CD4-positive, alpha-beta T cell treated with Interleukin-6 for 4 hours (primary cell): ENCODE measurements around the gene DGCR6.
"Not testable (repeated sequence)": the region's sequence is repeated elsewhere in the genome, so short reads cannot be mapped to it uniquely, and the experiment has no call there.

Experiments used
- DNase-seq: peaks from one replicate; pipeline ENCODE4 v3.0.0-alpha.2; 2020; ENCODE audit warnings: mixed read lengths

Gene DGCR6

DNA sequence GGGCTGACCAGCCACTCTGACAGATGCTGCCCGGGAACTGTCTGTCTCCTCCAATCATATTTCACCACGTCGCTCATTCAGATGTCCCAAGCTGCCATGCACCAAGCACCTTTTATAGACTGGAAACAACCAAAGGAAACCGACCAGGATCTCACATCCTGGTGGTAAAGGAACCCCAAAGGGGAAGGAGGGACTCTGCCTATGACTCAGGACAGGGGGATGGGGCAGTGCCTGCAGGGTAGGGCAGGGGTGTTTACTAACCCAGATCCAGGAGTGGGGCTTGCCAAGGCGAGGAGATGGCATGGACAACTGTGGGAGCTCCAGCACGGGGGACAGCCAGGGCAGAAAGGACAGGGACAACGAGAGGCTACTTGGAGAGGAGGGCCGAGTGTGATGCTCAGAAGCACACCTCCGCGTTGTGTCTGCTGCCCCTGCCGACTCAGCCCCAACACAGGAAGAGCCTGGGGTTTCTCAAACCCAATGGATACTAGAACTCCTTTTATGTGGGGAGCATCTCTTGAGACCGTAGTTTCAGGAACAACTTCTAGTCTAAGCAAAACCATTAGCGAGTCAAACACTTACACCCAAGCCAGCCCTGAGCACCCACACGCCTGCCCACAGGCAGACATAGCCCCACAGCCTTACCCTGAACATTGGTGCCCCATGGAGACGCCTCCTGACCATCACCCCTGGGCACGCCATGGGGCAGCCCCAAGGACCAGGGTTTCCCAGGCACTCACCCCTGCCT is 26.0 kb downstream of the DGCR6 start:
- DNase-seq: no peak

- DNase-seq: no peak
These were observed 27.8 kb downstream of the DGCR6 start for GRCh38 chr22:18933914-18934313.

DNA sequence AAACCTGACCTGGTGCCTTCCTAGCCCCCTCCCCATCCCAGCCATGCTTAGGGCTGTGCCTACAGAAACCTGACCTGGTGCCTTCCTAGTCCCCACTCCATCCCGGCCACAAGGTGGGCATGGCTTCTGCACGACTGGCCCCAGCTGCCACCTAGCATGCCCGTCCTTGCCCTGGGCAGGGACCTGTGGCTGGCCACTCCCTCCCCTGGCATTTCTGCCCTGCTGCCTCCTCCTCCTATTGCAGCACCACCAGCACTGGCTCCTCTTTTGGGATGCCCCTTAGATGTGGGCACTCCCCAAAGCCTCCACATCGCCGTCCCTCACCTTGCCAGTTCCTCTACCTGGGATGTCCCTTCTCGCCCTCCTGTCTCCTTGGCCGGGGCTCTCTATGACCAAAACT is 28.6 kb downstream of the DGCR6 start:
- not testable (repeated sequence) for DNase-seq

DNA sequence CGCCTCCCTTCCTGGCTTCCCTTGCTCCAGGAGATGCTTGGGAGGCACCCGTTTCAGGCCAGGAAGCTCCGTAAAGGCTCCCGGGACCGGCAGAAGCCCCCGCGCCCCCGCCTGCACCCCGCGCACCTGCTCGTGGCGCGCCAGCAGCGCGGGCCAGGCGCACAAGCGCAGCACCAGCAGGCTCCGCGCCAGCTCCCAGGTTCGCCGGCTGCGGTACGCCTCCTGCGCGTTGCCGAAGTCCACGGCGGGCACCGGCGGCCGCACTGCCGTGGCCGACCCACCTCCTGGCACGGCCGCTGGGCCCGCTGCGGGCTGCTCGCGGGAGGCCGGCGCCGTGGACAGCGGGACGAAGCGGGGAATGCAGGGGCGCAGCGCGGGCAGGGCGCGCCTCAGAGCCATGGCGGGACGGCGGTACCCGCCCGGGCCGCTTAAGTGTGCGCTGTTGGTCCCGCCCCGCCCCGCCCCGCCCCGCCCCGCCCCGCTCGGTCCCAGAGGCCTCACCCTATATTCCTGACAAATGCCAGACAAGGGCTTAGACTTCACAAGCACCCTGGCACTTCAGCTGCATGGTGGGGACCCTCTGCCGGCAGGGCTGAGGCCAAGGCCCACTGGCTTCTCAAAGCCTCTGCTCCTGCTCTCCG is 29.9 kb downstream of the DGCR6 start, which contains the start of gene PRODH:
TSS of gene PRODH (minus strand) at position 405 of the 641 bp plus-strand sequence. CDS start at position 399, 6 bp downstream.
- no peak for DNase-seq

DNA sequence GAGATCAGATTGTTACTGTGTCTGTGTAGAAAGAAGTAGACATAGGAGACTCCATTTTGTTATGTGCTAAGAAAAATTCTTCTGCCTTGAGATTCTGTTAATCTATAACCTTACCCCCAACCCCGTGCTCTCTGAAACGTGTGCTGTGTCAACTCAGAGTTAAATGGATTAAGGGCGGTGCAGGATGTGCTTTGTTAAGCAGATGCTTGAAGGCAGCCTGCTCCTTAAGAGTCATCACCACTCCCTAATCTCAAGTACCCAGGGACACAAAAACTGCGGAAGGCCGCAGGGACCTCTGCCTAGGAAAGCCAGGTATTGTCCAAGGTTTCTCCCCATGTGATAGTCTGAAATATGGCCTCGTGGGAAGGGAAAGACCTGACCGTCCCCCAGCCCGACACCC is 32.6 kb downstream of the DGCR6 start:
- not testable (repeated sequence) for DNase-seq

GRCh38 chr22:18947105-18947504 is 41.0 kb downstream of the DGCR6 start:
- not testable (repeated sequence) for DNase-seq

DNA sequence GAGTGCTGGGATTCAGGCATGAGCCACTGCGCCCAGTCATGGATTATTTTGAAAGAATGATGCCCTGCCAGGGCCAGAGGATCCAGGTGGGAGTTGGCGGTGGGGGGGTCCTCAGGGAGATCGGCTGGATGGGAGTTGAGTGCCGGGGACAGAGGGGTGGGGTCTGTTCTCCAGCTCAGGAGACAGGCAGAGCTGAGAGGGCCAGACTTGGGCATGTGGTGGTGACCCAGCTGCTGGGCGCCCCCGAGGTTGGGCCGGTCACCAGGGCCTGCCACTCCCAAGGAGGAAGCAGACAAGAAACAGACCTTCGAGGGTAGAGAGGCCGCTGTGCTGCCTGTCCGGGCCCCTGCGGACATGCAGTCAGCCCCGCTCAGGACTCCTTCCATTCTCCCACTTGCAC is 41.8 kb downstream of the DGCR6 start:
- DNase-seq: no peak

DNA sequence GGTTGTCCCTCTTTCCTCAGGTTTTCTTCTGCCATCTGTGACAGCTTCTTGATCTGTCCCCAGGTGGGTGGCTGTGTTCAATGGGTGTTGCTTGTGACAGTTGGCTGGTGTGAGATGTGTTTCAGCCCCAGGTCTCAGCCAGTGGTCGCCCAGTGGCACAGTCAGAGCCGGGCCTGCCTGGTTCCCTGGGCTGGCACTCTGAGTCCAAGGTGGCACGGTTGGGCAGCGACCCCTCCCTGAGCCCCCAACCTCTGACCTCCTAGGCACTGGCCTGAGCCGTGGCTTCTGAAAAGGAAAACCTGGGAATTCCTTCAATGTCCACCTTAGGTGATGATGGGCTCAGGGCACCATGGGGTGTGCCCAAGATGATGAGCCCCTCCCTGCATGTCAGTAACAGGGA is 44.0 kb downstream of the DGCR6 start:
- DNase-seq: no peak

DNA sequence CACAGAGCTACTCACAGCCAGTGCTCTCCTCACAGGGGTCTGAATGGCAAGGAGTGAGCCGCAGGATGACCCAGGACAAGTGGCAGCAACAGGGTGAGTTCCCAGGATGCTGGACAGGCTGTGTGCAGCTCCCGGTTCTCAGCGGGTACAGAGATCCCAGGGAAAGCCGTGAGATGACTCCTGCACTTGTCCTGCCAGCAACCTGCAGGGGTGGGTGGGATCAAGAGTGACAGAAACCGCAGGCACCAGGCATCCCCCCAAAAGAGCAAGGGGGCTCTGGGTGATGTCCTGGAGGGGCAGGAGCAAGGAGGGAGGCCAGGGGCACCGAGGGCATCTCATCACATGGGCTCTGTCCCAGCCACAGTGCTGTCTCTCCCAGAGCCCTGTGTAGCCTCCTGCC is 45.9 kb downstream of the DGCR6 start:
- DNase-seq: no peak

DNA sequence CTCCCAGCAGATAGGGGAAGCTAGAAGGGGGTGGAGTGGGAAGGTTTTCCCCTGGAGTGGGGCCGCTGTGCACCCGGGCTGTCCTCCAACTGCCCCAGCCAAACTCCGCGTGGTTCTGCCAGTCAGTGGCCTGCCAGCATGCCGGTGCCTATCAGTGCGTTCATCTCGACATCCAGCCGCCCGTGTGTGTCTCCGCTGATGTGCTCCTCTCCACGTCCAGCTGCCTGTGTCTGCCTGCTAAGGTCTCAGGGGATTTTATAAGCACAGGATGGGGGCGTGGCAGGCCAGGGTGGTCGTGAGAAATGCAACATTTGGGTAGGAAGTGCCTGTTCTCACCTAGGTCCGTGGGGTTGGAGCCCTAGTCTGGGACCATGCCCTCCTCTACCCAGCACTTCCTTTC is 47.0 kb downstream of the DGCR6 start:
- DNase-seq: not testable (repeated sequence)

GRCh38 chr22:18954303-18954989 is 48.3 kb downstream of the DGCR6 start:
- peak; percentile 58 for DNase-seq

GRCh38 chr22:18954990-18955571 is 49.0 kb downstream of the DGCR6 start:
- DNase-seq: no peak

GRCh38 chr22:18955696-18956095 is 49.6 kb downstream of the DGCR6 start:
- DNase-seq: no peak

GRCh38 chr22:18956121-18956895 is 50.2 kb downstream of the DGCR6 start:
- not testable (repeated sequence) for DNase-seq

DNA sequence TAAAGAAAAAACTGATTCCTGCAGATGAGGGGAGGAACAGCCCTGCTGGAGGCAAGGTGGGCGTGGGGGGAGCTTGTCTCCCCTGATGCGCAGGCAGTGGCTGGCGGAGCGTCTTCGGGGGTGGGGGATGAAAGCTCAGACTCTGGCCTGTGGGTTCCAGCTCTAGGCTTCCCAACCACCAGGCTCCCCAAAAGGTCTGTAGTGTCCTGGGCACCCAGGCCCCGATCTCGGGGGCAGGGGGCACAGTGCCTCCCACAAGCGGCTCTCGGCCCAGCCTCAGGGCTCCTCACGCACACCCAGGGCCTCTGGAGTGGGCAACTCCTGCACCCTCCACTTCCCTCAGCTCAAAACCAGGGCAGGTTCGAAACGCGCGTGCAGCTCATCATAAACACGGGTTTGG is 50.8 kb downstream of the DGCR6 start:
- not testable (repeated sequence) for DNase-seq

- not testable (repeated sequence) for DNase-seq
These were observed 51.7 kb downstream of the DGCR6 start for GRCh38 chr22:18957621-18958320.

DNA sequence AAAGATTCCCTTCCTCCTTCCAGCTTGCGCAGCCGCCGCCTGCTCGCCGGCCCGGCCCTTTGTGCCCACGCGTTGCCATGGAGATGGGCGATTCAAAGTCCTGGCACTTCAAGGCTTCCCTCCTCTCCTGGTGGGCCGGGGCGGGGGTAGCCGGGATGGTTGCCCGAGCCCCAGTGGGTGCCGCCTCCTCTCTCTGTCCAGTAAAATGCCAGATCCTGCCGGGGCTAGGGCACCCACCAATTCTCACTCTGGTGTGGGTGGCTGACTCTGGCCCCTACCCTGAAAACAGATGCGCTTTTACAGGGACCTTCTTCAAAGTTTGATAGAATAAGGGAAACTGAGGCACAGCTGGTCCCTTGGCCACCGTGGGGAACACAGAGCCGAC is 52.2 kb downstream of the DGCR6 start:
- DNase-seq: not testable (repeated sequence)

DNA sequence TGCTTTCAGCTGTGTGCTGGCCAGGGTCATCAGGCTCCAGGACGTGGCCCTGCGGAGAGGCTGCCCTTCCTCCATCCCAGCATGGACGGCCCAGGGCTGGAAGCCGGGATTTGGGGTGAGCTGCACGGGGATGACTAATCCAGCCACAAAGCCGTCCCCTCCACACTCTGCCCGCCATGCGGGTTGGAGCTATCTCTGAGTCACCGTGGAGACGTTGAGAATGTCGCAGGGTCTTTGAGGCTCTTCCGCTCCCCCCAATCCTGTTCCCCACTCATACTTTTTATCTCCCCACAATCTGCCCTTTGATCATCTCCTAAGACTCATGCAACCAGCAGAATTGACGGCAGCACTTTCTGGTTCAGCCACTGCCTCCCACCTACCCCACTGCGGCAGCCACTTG is 52.6 kb downstream of the DGCR6 start:
- not testable (repeated sequence) for DNase-seq

DNA sequence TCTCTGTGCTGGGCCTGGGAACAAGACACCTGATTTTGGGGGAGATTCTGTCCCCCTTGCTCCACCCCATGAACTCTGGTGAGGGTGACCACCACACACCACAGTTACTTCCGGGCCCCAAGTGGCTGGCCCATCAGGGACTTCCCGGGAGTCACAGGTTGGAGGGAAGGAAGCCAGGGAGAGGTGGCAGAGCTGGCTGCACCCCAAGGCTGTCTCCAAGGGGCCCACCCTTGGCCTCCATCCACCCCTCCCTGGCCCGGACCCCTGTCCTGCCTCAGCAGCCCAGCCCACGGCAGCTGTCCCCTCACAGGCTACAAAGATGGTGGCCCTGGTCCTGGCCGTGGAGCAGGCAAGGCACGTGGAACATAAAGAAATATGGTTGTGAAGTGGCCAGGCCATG is 53.1 kb downstream of the DGCR6 start:
- DNase-seq: not testable (repeated sequence)

GRCh38 chr22:18959741-18960140 is 53.6 kb downstream of the DGCR6 start:
- DNase-seq: not testable (repeated sequence)

- DNase-seq: not testable (repeated sequence)
These were observed 54.2 kb downstream of the DGCR6 start for GRCh38 chr22:18960166-18960820.
